Erythroblast (primary cell): ENCODE measurements around the gene LRIG1.

Experiments used
- DNase-seq, 2 experiments: peaks; one replicate each; lab custom pipeline; 2025; lab: John Stamatoyannopoulos, UW
- GATA1 ChIP-seq: IDR thresholded peaks from 2 replicates; pipeline ENCODE4 v1.6.1; 2011; ENCODE audit warnings: low read depth, mild to moderate bottlenecking, control low read depth, low read length, moderate library complexity
- POLR2A ChIP-seq: IDR thresholded peaks from 2 replicates; pipeline ENCODE4 v1.6.1; 2011; ENCODE audit warnings: mild to moderate bottlenecking, low read length

LRIG1 gene

GRCh38 chr3:66480666-66481065, 20.2 kb downstream of the LRIG1 start:
- no peak for TF ChIP-seq POLR2A
- no peak for TF ChIP-seq GATA1
- no peak for DNase-seq

GRCh38 chr3:66479532-66479947, 21.3 kb downstream of the LRIG1 start:
- no peak for DNase-seq
- no peak for TF ChIP-seq GATA1
- no peak for TF ChIP-seq POLR2A

GRCh38 chr3:66478960-66479359, 21.9 kb downstream of the LRIG1 start:
- no peak for TF ChIP-seq GATA1
- TF ChIP-seq POLR2A: no peak
- DNase-seq: no peak

GRCh38 chr3:66477856-66478255, 23.0 kb downstream of the LRIG1 start:
- no peak for TF ChIP-seq GATA1
- TF ChIP-seq POLR2A: no peak
- DNase-seq: no peak

GRCh38 chr3:66476852-66477381, 23.9 kb downstream of the LRIG1 start:
- TF ChIP-seq POLR2A (no peak), GATA1 (no peak)
- DNase-seq: no peak

- no peak for TF ChIP-seq GATA1
- no peak for DNase-seq
Observed at GRCh38 chr3:66475386-66476020, 25.3 kb downstream of the LRIG1 start.

- no peak for DNase-seq
- no peak for TF ChIP-seq GATA1
- no peak for TF ChIP-seq POLR2A
Observed at GRCh38 chr3:66473692-66474091, 27.1 kb downstream of the LRIG1 start.

- DNase-seq: no peak
- no peak for TF ChIP-seq GATA1
- TF ChIP-seq POLR2A: no peak
Observed at GRCh38 chr3:66473181-66473580, 27.6 kb downstream of the LRIG1 start.

GRCh38 chr3:66472313-66473134, 28.3 kb downstream of the LRIG1 start:
- TF ChIP-seq POLR2A (no peak), GATA1 (no peak)
- DNase-seq: no peak

- TF ChIP-seq GATA1: no peak
- TF ChIP-seq POLR2A: no peak
- no peak for DNase-seq
Observed at GRCh38 chr3:66470956-66471686, 29.7 kb downstream of the LRIG1 start.

GRCh38 chr3:66470285-66470684, 30.5 kb downstream of the LRIG1 start:
- DNase-seq: no peak
- TF ChIP-seq POLR2A (no peak), GATA1 (no peak)

GRCh38 chr3:66469220-66469640, 31.6 kb downstream of the LRIG1 start:
- DNase-seq: no peak
- no peak for TF ChIP-seq POLR2A
- no peak for TF ChIP-seq GATA1

GRCh38 chr3:66467996-66468735, 32.7 kb downstream of the LRIG1 start:
- no peak for TF ChIP-seq POLR2A
- no peak for TF ChIP-seq GATA1
- DNase-seq: no peak
